Endometrial microvascular endothelial cells (primary cell): Measurements from ENCODE around the gene MYO18A. TPM values are rescaled to one million over a fixed set of nuclear protein-coding genes. Genes with fewer than 3 reads are reported as not detected.

Source experiments
- in situ Hi-C: cut with HindIII; loops from 2 replicates; pipeline ENCODE4 v1.10.0; 2017; ENCODE audit warnings: low sequenced_read_pairs, low pct_unique_long_range_greater_than_20kb; ENCODE audit errors: inconsistent ontology term
- total RNA-seq: library from RNA; depleted of rRNA; stranded (reverse); fragments of >200 nt; gene quantifications from one replicate; pipeline ENCODE4 v1.2.3, GENCODE V29; 2015; ENCODE audit errors: inconsistent ontology term

The MYO18A gene
- total RNA-seq, 1 donor from 2014 or later, result 8.3 TPM

DNA sequence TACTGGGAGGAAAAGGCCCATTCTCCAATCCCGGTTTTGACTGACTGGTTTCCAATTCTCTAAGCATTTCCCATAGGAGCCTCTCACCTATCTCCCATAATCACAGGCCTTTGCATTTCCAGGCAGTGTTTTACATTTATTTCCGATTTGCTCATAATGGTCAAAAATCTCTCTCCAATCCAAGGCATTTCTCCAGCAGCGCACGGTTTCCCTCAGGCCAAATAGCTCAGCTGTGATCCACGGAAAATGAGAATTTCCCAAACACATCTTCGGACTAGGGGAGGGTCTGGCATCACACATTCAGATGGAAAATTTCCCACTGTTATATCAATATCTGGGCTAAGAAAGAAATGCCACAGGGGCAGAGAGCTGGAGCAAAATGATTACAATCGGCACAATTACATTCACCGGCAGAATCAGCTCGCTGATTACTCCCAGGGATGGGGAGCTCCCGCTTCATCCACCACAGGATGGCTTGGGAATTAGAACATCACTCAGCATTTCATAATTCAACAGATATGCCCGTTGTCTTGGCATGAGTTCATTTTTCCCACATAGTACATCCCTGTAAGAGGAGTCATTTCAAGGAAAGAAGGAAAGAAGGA lies 130.6 kb downstream of the MYO18A start:
- in situ Hi-C loops, result no loop called here

DNA sequence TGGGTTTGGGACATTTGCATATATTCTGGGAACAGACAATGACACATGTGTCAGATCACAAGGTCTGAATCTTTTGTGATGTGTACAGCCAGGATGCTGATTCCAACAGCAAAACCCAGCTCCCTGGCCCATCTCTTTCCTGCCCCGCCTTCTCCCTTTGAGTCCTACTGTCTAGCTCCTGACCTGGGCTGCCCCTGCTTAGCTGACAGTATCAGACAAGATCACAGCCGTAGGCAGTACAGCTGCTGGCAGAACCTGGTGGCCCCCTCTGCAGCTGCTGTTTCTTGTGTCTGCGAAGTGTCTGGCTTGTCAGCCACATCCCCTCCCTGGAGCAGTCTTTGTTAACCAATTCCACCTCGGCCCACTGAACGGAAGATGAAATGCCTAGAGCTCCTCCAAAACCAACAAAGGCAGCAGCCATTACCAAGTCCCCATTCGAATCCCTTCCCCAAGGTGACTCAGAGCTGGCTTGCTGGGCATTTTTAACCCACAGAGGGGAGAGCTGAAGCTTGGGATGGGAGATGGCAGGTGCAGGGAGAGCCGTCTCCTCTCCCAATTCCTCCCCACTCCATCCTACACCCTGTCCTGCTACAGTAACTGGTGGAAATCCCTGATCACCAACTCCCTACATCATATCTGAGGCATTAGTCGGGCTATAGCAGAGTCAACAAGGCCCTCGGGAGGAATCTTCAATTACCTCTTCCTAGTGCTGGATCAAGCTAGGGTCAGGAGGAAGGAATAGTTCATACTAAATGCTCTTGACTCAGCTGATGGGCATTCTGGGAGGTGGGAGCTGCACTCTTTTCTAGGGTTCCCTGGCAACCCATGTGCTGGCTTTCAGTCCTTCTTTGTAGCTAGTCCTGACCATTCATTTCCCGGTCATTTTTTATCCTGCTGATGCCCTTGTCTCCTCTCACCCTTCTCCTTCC lies 131.5 kb downstream of the MYO18A start:
- in situ Hi-C loops, result no loop called here

- in situ Hi-C loops, result no loop called here
Measured at GRCh38 chr17:29046473-29046839, 133.7 kb downstream of the MYO18A start.

DNA sequence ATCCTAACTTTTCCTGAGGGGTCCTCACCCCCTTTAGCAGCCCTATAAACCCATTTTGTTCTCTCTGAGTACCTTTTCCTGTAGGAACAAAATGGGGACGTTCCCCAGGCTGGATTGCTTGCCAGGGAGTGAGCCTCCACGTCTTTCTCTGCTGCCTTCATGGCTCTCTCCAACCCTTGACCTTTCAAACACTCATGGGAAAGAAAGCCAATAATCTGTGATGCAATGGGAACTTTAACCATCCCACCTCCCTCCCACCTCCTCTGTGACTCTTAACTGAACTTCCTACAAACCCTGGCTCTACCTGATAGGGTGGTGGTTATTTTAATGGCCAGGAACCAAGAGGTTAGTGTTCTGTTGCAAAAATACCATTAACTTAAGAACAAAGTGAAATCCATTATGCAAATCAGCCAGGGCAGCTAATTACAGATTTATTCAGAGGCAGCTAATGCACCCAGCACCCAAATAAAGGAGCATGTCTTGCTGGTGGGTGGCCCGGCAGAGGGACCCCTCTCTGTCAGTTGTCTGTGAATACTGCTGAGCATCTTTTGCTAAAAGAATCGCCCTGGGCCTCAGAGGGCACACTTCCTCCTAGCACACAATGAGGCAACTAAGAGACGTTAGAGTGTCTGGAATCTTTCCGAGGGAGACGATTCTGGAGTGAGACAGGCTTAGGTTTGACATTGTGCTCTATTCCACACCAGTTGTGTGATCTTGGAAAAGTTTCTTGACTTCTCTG lies 134.3 kb downstream of the MYO18A start:
- in situ Hi-C loops, result no loop called here

GRCh38 chr17:29045026-29045425 lies 135.2 kb downstream of the MYO18A start:
- in situ Hi-C loops, result no loop called here

GRCh38 chr17:29043539-29044145 lies 136.6 kb downstream of the MYO18A start:
- in situ Hi-C loops, result no loop called here

DNA sequence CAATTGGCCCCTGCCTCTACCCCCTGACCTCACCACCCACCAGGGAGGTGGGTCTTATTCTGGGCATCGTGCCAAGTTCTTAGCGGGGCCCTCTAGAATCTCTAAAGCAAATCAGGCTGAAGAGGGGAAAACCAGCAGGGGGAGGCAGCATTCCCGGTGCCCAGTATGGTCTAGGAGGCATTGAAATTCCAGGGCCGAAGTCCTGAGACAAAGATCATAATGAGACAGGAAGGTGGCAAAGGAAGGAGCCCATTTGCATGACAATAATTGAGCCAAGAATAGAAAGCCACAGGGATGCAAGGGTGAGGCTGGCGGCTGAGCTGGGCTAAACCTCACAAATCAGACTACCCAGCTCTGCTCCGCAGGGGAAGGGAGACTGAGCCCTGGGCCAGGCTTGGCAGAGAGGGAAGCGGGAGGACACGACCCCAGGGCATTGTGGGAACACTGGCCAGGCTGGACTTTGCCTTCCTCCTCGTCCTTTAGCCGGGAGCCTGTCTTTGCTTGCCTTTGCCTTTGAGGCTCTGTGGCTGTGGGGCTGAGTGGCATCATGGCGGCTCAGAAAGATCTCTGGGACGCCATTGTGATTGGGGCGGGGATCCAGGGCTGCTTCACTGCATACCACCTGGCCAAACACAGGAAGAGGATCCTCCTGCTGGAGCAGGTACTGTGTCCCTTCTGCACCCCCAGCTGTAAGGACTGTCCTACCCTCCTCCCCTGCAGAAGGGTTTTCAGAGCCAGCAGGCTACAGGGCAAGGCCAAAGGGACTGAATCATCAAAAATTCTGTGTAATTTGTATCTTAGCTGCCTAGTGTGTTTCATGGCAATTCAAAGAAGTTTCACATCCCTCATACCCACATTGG lies 137.3 kb downstream of the MYO18A start, which contains the start of gene PIPOX:
PIPOX (plus strand) TSS at position 463 of the 860 bp plus-strand sequence; CDS start at position 548, 85 bp downstream.
- in situ Hi-C loops, result no loop called here

DNA sequence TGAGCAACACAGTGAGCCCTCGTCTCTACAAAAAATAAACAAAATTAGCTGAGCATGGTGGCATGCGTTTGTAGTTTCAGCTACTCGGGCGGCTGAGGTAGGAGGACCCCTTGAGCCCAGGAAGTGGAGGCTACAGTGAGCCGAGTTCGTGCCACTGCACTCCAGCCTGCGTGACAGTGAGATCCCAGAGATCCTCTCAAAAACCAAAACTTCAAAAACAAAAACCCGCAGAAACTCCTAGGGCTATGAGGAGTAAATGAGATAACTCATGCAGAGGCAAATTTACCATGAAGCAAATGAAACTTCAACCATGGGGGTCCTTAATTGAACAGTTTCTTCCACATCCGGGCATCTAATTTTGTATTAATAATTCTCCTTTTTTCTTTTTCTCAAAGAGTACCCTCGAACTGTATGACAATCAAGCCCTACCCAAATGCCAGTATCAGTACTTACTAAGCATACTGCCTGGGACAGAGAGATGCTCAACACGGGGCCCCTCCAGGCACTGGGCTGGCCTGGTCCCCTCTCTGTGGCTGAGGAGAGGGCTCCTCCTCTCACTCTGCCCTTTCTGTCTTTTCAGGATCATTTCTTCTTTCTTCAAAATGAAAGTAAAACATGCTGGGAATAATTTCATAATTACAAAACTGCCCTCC lies 138.0 kb downstream of the MYO18A start:
- in situ Hi-C loops, result no loop called here

GRCh38 chr17:29041571-29041970 lies 138.6 kb downstream of the MYO18A start:
- in situ Hi-C loops, result no loop called here

GRCh38 chr17:29041091-29041490 lies 139.1 kb downstream of the MYO18A start:
- in situ Hi-C loops, result no loop called here

DNA sequence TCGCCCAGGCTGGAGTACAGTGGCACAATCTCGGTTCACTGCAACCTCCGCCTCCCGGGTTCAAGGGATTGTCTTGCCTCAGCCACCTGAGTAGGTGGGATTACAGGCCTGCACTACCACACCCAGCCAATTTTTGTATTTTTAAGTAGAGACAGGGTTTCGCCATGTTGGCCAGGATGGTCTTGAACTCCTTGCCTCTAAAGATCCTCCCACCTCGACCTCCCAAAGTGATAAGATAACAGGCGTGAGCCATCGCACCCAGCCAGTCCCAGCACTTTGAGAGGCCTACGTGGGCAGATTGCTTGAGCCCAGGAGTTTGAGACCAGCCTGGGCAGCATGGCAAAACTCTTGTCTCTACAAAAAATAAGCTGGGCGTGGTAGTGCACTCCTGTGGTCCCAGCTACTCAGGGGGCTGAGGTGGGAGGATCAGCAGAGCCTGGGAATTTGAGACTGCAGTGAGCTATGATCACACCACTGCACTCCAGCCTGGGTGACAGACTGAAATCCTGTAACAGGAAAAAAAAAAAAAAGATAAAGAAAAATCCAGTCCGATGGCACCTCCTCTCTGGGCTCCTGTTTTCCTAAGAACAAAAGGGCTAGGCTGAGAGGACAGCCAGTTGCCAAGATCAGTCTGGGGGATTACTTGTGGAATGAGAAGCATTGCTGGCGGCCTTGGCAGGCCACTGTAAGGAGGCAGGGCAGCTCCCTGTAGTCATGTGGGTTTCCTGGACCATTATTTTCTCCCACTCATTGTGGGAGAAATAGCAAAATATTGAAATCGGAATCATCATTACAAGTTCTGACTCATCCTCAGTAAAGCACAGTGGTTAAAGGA lies 140.2 kb downstream of the MYO18A start:
- in situ Hi-C loops, result no loop called here

DNA sequence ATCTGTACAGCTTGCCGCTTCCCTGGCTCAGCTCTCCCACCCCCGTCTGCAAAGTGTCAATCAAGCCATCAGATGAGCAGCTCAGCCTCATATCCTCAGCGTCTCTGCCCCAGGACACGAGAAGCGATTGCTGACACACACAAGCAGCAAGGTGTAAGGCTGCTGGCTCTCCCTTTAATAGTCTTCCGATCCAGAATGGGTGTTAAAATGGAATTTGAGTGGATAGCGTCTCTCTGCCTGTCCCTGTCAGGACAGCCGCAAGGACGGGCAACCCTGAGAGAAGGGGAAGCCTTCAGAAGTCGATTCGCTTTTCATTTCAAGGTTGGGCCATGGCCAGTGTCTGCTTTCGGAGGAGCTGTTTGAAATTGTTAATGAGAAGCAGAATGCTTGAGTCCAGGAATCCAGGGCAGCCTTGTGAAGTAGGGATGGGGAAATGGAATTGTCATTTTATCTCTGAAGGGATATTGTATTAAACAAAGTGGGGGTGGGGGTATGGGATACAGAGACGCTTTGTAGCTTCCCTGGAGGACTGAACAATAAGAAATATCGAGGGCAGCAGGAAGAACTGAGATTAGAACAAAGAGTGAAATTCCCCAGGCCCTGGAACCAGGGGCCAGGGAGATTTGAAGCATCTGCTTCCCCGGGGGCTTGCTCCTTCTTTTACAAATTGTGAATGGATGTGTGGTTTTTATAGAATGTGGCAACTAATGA lies 142.0 kb downstream of the MYO18A start:
- in situ Hi-C loops, result no loop called here

DNA sequence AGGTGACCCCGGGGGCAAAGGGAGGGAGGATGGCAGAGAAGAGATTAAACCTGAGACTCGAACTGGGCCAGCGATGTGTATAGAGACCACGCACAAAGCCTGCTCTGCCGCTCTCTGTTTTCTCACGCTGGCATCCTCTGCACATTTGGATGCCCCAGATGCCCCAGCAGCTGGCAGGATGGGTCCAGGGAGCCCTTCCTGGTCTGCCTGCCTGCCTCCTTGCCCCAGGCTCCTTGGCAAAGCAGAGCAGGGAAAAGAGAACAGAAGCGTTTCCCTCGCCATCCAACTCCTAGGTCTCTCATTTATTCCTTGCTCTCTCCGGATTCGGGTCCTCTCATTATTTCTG lies 142.5 kb downstream of the MYO18A start:
- in situ Hi-C loops, result no loop called here

DNA sequence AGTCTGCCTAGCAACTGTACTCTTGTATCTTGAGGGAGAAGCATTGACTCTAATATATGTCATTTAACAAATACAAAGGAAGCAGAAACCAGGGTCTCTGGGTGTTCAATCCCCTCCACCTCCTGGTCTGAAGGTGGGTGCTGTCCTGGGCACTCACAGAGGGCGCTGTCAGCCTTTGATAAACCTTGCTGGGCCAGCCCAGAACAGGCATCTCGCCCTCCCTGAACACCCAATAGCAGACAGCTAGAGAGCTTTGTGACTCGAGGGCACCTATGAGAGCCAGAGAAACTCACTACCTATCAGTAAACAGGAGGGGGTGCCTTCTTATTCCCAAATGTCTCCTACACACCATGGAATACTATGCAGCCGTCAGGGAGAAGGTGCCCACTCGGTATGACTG lies 143.6 kb downstream of the MYO18A start:
- in situ Hi-C loops, result no loop called here

GRCh38 chr17:29034510-29034909 lies 145.7 kb downstream of the MYO18A start:
- in situ Hi-C loops, result no loop called here

GRCh38 chr17:29032857-29033197 lies 147.4 kb downstream of the MYO18A start:
- in situ Hi-C loops, result no loop called here
